ENCODE data around the gene NLRP11.

DNA sequence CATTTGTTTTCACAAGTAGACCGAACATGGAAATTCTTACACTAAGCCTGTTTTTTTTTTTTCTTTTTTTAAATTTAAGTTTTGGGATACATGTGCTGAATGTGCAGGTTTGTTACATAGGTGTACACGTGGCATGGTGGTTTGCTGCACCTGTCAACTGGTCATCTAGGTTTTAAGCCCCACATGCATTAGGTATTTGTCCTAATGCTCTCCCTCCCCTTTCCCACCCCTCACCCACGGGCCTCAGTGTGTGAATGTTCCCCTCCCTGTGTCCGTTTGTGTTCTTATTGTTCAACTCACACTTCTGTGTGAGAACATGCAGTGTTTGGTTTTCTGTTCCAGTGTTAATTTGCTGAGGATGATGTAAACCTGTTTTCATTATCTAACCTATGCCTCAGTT, 7.1 kb upstream of the NLRP11 start:
- TF ChIP-seq, protein P1, sequence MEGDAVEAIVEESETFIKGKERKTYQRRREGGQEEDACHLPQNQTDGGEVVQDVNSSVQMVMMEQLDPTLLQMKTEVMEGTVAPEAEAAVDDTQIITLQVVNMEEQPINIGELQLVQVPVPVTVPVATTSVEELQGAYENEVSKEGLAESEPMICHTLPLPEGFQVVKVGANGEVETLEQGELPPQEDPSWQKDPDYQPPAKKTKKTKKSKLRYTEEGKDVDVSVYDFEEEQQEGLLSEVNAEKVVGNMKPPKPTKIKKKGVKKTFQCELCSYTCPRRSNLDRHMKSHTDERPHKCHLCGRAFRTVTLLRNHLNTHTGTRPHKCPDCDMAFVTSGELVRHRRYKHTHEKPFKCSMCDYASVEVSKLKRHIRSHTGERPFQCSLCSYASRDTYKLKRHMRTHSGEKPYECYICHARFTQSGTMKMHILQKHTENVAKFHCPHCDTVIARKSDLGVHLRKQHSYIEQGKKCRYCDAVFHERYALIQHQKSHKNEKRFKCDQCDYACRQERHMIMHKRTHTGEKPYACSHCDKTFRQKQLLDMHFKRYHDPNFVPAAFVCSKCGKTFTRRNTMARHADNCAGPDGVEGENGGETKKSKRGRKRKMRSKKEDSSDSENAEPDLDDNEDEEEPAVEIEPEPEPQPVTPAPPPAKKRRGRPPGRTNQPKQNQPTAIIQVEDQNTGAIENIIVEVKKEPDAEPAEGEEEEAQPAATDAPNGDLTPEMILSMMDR (IDR thresholded peaks at IDR 0.05; ENCODE audit: low read depth, low read length, poor library complexity, severe bottlenecking), result no peak
- no peak for TF ChIP-seq EZH2phosphoT487 (IDR thresholded peaks at IDR 0.05; ENCODE audit: borderline replicate concordance, low read length)

Data from DOHH2 (cell line).